ENCODE measurements around the gene LRMDA. TPM values are rescaled to one million over a fixed set of nuclear protein-coding genes. Genes with fewer than 3 reads are reported as not detected.

LRMDA gene
- total RNA-seq, 3 donors from 2014 or later (not counting 1 experiment from before 2014, with no cell fraction given): 1.4 to 2.4 (median 2.1) TPM

DNA sequence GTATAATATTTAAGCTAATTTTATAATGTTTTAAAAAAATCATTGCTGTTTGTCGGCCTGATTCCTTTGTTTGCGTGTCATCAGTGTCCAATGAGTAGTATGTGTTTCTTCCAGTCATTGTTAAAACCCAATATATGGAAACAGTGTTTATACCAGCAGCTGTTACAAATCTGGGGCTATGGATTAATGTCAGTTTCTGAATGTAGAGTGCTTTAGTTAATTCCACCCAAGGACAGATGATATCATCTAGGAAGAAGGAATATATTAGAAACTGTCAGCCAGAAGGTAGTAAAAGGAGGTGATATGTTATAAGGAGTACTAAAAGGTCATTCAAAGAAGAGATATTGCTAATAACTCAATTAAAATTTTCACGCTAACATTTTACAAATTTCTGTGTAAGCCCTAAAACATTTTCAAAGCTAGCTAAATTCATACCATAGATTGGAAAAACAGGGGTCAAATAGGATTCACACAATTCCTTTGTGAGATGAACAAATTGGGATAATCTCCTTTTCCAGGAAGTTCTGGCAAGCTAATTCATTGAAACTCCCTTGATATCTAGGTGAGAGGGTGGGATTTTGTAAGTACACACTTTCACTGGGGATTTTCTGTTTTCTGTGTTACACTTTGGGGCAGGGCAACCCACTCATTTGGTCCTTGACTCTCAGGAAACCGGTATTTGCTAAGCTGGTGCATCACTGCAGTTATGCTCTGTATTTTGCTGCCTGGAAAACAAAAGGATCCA lies 448.8 kb downstream of the LRMDA start:
- TF ChIP-seq, protein P1, sequence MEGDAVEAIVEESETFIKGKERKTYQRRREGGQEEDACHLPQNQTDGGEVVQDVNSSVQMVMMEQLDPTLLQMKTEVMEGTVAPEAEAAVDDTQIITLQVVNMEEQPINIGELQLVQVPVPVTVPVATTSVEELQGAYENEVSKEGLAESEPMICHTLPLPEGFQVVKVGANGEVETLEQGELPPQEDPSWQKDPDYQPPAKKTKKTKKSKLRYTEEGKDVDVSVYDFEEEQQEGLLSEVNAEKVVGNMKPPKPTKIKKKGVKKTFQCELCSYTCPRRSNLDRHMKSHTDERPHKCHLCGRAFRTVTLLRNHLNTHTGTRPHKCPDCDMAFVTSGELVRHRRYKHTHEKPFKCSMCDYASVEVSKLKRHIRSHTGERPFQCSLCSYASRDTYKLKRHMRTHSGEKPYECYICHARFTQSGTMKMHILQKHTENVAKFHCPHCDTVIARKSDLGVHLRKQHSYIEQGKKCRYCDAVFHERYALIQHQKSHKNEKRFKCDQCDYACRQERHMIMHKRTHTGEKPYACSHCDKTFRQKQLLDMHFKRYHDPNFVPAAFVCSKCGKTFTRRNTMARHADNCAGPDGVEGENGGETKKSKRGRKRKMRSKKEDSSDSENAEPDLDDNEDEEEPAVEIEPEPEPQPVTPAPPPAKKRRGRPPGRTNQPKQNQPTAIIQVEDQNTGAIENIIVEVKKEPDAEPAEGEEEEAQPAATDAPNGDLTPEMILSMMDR (IDR thresholded peaks at IDR 0.05): no peak
- Mint-ChIP-seq H3K36me3 (no peaks in the 10 kb centered on the region), H3K4me3 (no peak overlapping the region), H3K27me3 (ENCODE audit: low read depth in 2 of 2) (no peaks in the 10 kb centered on the region), H3K4me1 (no peaks in the 10 kb centered on the region), H3K27ac (no peak overlapping the region), H3K9me3 (no peaks in the 10 kb centered on the region)
- H3K36me3 ChIP-seq (ENCODE audit: control insufficient read depth, insufficient read depth, low read length): no peaks in the 10 kb centered on the region
- DNase-seq (no peak), ATAC-seq (no peak)
- WGBS (ENCODE audit: insufficient coverage): 91% methylated on average over 4 of the region's 4 CpGs
- H3K4me3 ChIP-seq (ENCODE audit: low read length): no peak overlapping the region
- H3K9me3 ChIP-seq (ENCODE audit: control insufficient read depth, insufficient read depth, low read length): no peaks in the 10 kb centered on the region
- no peaks in the 10 kb centered on the region for H3K27me3 ChIP-seq (ENCODE audit: control insufficient read depth, insufficient read depth, low read length)
- H3K4me1 ChIP-seq (ENCODE audit: control insufficient read depth, insufficient read depth, low read length): no peaks in the 10 kb centered on the region
- intact Hi-C loops (cut with micrococcal nuclease): no loop called here
- no peak overlapping the region for H3K27ac ChIP-seq (ENCODE audit: low read length)

DNA sequence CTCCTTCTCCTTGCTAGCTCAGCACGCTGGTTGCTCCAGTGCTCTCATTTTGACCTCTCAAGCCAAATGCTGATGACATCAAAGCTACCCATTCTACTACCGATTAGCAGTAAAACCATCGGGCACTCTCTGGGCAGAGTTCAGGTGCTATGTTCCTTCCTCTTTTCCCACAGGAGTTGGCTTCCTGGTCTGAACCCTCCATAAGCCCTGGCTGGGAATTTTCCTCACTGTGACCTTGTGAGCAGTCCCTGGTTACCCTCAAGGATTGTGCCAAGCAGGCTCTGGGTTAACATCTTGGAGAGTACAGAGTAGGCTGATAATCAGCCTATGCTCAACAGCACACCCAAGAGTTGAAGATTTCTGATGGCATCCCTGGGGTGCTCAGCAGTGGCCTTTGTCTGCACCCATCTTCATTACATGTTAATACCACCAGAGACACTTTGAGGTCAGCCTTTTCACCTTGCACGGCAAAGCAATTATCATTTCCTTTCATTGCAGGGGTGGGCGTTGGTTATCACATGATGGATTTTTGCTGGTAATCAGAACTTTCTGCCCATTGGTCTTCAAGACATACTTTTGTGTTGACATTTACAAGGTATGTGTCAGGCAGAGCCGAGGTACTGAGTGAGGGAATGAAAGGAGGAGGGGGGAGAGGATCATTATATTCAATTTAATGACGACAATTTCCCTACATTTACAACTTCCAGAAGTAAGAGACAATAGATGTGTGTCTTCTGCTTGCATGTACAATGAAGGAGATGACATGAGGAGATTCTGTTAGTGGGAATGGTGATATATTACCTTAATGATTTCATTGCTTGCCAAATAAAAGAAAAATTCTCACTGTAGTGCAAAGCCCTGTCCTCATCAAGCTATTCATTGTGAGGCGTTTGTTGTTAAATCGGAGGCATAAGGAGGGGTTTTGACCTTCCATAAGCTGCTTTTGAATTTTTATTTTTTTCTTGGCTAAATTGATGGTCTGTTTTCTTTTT lies 452.0 kb downstream of the LRMDA start:
- Histone ChIP-seq H3K36me3 (ENCODE audit: control insufficient read depth, insufficient read depth, low read length) (no peaks in the 10 kb centered on the region), H3K27me3 (ENCODE audit: control insufficient read depth, insufficient read depth, low read length) (no peaks in the 10 kb centered on the region), H3K4me1 (ENCODE audit: control insufficient read depth, insufficient read depth, low read length) (no peaks in the 10 kb centered on the region), H3K4me3 (ENCODE audit: low read length) (no peak overlapping the region), H3K27ac (ENCODE audit: low read length) (no peak overlapping the region), H3K9me3 (ENCODE audit: control insufficient read depth, insufficient read depth, low read length) (no peaks in the 10 kb centered on the region)
- H3K27ac Mint-ChIP-seq: no peak overlapping the region
- intact Hi-C loops (cut with micrococcal nuclease): no loop called here
- no peaks in the 10 kb centered on the region for H3K27me3 Mint-ChIP-seq (ENCODE audit: low read depth in 2 of 2)
- 88% methylated on average over 7 of the region's 9 CpGs for WGBS (ENCODE audit: insufficient coverage)
- H3K36me3 Mint-ChIP-seq: no peaks in the 10 kb centered on the region
- no peaks in the 10 kb centered on the region for H3K4me1 Mint-ChIP-seq
- TF ChIP-seq, protein P1 (IDR thresholded peaks at IDR 0.05): no peak
- H3K4me3 Mint-ChIP-seq: no peak overlapping the region
- DNase-seq: no peak
- no peak for ATAC-seq
- no peaks in the 10 kb centered on the region for H3K9me3 Mint-ChIP-seq

DNA sequence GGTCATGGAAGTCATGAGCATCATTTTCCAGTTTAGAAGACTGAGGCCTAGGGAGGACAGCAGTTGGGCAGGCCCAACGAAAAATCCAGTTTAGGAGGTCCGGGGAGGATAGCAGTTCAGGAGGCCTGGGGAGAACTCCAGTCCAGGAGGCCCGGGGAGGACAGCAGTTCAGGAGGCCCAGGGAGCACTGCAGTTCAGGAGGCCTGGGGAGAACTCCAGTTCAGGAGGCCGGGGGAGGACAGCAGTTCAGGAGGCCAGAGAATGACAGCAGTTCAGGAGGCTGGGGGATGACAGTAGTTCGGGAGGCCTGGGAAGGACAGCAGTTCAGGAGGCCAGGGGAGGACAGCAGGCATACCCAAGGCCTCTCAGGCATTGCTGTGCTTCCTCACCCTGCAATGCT lies 453.4 kb downstream of the LRMDA start:
- no peaks in the 10 kb centered on the region for H3K9me3 Mint-ChIP-seq
- H3K4me1 ChIP-seq (ENCODE audit: control insufficient read depth, insufficient read depth, low read length): no peaks in the 10 kb centered on the region
- no peaks in the 10 kb centered on the region for H3K4me1 Mint-ChIP-seq
- 80% methylated on average over 5 of the region's 5 CpGs for WGBS (ENCODE audit: insufficient coverage)
- no peaks in the 10 kb centered on the region for H3K27me3 ChIP-seq (ENCODE audit: control insufficient read depth, insufficient read depth, low read length)
- no peak overlapping the region for H3K27ac Mint-ChIP-seq
- ATAC-seq: no peak
- TF ChIP-seq, protein P1 (IDR thresholded peaks at IDR 0.05): no peak
- H3K4me3 Mint-ChIP-seq: no peak overlapping the region
- intact Hi-C loops (cut with micrococcal nuclease): no loop called here
- DNase-seq: no peak
- no peak overlapping the region for H3K4me3 ChIP-seq (ENCODE audit: low read length)
- H3K36me3 ChIP-seq (ENCODE audit: control insufficient read depth, insufficient read depth, low read length): no peaks in the 10 kb centered on the region
- no peaks in the 10 kb centered on the region for H3K36me3 Mint-ChIP-seq
- H3K9me3 ChIP-seq (ENCODE audit: control insufficient read depth, insufficient read depth, low read length): no peaks in the 10 kb centered on the region
- no peak overlapping the region for H3K27ac ChIP-seq (ENCODE audit: low read length)
- no peaks in the 10 kb centered on the region for H3K27me3 Mint-ChIP-seq (ENCODE audit: low read depth in 2 of 2)

All from natural killer cell (primary cell).